A549 (cell line): ENCODE measurements around the gene SLC48A1. TPM values are rescaled to one million over a fixed set of nuclear protein-coding genes. Genes with fewer than 3 reads are reported as not detected.

Experiments
- ATAC-seq, 2 experiments: fragments of 200-7000 bp in 1 of 2; fragments of >200 bp in 1 of 2; cut with Nextera tagmentation in 1 of 2; cut with Tn5 transposase in 1 of 2; 3 replicates each; pipeline versions ENCODE4 v1.8.0 to v1.9.1; 2018 to 2020; ENCODE audit warnings: mild to moderate bottlenecking in 1 of 2, moderate library complexity in 1 of 2
- CTCF ChIA-PET: fragments of 300-600 bp; sonication (Branson Sonifier 250); formaldehyde crosslinking; extraction: SDS; loops from one replicate; lab custom pipeline; 2021; ENCODE audit warnings: antibody characterized with exemption, inconsistent platforms; lab: Yijun Ruan, JAX
- POLR2A ChIA-PET: fragments of 350-600 bp; formaldehyde crosslinking; extraction: SDS; loops from one replicate; lab custom pipeline; 2021; ENCODE audit warnings: antibody characterized with exemption, inconsistent platforms; lab: Yijun Ruan, JAX
- DNase-seq, 2 experiments: peaks; one replicate each; pipeline versions ENCODE4 v3.0.0 to v3.0.0-alpha.2; 2011 to 2016; ENCODE audit warnings: low read depth in 1 of 2, low spot score in 1 of 2
- FAIRE-seq: peaks from 2 replicates; lab custom pipeline; 2011; peaks lifted over from hg19 to GRCh38; lab: Jason Lieb, UNC
- H3K27ac ChIP-seq, 2 experiments: fragments of >200 bp; sonication (Bioruptor Twin); formaldehyde crosslinking; 3 replicates each; pipeline ENCODE4 v1.5.1; 2016 to 2017
- H3K4me1 ChIP-seq: fragments of >200 bp; sonication (Bioruptor Twin); formaldehyde crosslinking; 3 replicates; pipeline ENCODE4 v1.6.1; 2016
- H3K4me2 ChIP-seq: fragments of >200 bp; sonication (Bioruptor Twin); formaldehyde crosslinking; 3 replicates; pipeline ENCODE4 v1.6.1; 2016
- H3K4me3 ChIP-seq: fragments of >200 bp; sonication (Bioruptor Twin); formaldehyde crosslinking; 3 replicates; pipeline ENCODE4 v1.5.1; 2016
- H3K9me3 ChIP-seq: fragments of >200 bp; sonication (Bioruptor Twin); formaldehyde crosslinking; 3 replicates; pipeline ENCODE4 v1.6.1; 2016
- CBX8 ChIP-seq: fragments of 200-600 bp; sonication (generic); IDR thresholded peaks from 2 replicates; pipeline ENCODE4 v1.6.1; 2016
- CTCF ChIP-seq: fragments of >200 bp; sonication (Bioruptor Twin); formaldehyde crosslinking; IDR thresholded peaks from 3 replicates; pipeline ENCODE4 v1.5.1; 2016
- FOSB ChIP-seq: fragments of 250-450 bp; sonication (Bioruptor Pico); IDR thresholded peaks from 2 replicates; pipeline ENCODE4 v1.5.0; 2020; ENCODE audit warnings: mild to moderate bottlenecking, moderate library complexity
- JUN ChIP-seq, 2 experiments: fragments of >200 bp; sonication (Bioruptor Twin); formaldehyde crosslinking; IDR thresholded peaks; 2 replicates in 1 of 2; 3 replicates in 1 of 2; pipeline ENCODE4 v1.6.1; 2016 to 2017
- JUNB ChIP-seq: fragments of >200 bp; sonication (Bioruptor Twin); formaldehyde crosslinking; IDR thresholded peaks from 2 replicates; pipeline ENCODE4 v1.6.1; 2016
- NPAS2 ChIP-seq: fragments of 250-450 bp; sonication (Bioruptor Pico); IDR thresholded peaks from 2 replicates; pipeline ENCODE4 v1.8.0; 2022; ENCODE audit warnings: mild to moderate bottlenecking, moderate library complexity, borderline replicate concordance
- RARB ChIP-seq: fragments of 250-450 bp; sonication (Bioruptor Pico); IDR thresholded peaks from 2 replicates; pipeline ENCODE4 v1.8.0; 2021; ENCODE audit warnings: mild to moderate bottlenecking, moderate library complexity
- RFX5 ChIP-seq: fragments of 450-650 bp; IDR thresholded peaks from 2 replicates; pipeline ENCODE4 v1.7.1; 2014; ENCODE audit warnings: antibody characterized with exemption, mild to moderate bottlenecking, moderate library complexity
- SREBF2 ChIP-seq: fragments of 450-650 bp; IDR thresholded peaks from 2 replicates; pipeline ENCODE4 v1.6.1; 2014; ENCODE audit warnings: mild to moderate bottlenecking, moderate library complexity
- ZSCAN20 ChIP-seq: fragments of 250-450 bp; sonication (Bioruptor Pico); IDR thresholded peaks from 2 replicates; pipeline ENCODE4 v1.8.0; 2022; ENCODE audit warnings: mild to moderate bottlenecking, moderate library complexity
- WGBS: methylation state at CpG from one replicate; pipeline ENCODE4 v1.1.6; 2017; ENCODE audit errors: missing lambda C conversion rate; 5-methylcytosine and 5-hydroxymethylcytosine counted together
- polyA plus RNA-seq, 4 experiments: library from polyadenylated mRNA; depleted of rRNA in 3 of 4; stranded (reverse); fragments of >200 nt; fragmentation: RNase III in 1 of 4; extraction: RNeasy Plus Mini Kit Qiagen cat#74134 plus additional on column Dnase treatment in 1 of 4; gene quantifications; 2 replicates in 3 of 4; 3 replicates in 1 of 4; pipeline ENCODE4 v1.2.3, GENCODE V29; 2011 to 2017
- TF ChIP-seq, protein P1 (sequence below): IDR thresholded peaks from 2 replicates; pipeline ENCODE4 v1.6.1; 2012

SLC48A1 gene
- polyA plus RNA-seq, 2 of the 4 experiments (the other 2 are of a cell fraction), result 25.1 to 32.6 TPM

GRCh38 chr12:47828008-47828975, 55.3 kb downstream of the SLC48A1 start (continued):
- TF ChIP-seq, protein P1, sequence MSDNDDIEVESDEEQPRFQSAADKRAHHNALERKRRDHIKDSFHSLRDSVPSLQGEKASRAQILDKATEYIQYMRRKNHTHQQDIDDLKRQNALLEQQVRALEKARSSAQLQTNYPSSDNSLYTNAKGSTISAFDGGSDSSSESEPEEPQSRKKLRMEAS, result no peak
- TF ChIP-seq RARB (CRISPR knock-in tag), result no peak
- no peak for TF ChIP-seq RFX5
- TF ChIP-seq ZSCAN20 (CRISPR knock-in tag), result no peak
- TF ChIP-seq, all 56 proteins: peak for 0

DNA sequence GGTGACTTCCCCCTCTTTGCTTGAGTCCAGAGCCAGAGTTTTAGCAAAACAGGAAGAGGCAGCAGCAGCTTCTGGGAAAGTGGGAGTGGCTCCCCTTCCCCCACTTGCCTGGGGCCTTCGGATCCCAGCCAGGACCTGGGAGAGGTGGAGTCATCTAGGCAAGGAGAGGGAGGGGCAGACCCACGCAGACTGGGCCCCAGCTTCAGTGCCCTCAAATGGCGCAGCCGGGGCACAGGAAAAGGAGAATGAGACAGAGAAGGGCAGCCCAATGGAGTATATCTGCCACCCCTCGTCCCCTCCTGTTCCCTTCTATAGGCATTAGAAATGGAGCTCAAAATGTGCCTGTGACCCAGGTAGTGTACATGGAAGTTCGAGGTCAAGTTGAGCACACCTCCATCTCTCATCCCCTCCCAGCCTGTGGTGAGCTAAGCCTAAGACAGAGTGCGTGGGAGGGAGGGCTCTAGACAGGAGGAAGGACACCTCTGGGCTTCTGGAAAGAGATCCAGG, 56.0 kb downstream of the SLC48A1 start:
- POLR2A ChIA-PET, result interaction anchor here (0.9 to 3.7 kb wide), 3 partner anchors 9 to 123 kb away, joined by 3 to 28 read pairs (median 4); partner anchors contain the start of genes HDAC7 and RPAP3
- H3K9me3 ChIP-seq, result no peaks in the 10 kb centered on the region
- WGBS, result 49% methylated on average over 7 of the region's 7 CpGs
- CTCF ChIA-PET, result interaction anchor here (0.6 to 31.0 kb wide), 8 partner anchors 9 to 122 kb away, joined by 3 to 1532 read pairs (median 58); partner anchors contain the start of genes HDAC7, RPAP3, SLC48A1 and VDR
- no peak overlapping the region for H3K4me3 ChIP-seq
- no peak for TF ChIP-seq CBX8
- peak in 1 of 2 experiments; percentile 24; a peak in 1 of 5 replicates for TF ChIP-seq JUN (IDR thresholded peaks at IDR 0.05)
- peaks cover 43% of the 10 kb centered on the region for H3K4me1 ChIP-seq
- FAIRE-seq (no peak), DNase-seq (peak; percentile 60 to 72), ATAC-seq (peak; percentile 57 to 64; a peak in 5 of 6 replicates)
- peak overlapping the region; percentile 59 to 86 for H3K27ac ChIP-seq
- peak overlapping the region; percentile 53 for H3K4me2 ChIP-seq

- DNase-seq, result no peak
- WGBS, result 94% methylated on average over 4 of the region's 4 CpGs
These were observed 56.5 kb downstream of the SLC48A1 start for GRCh38 chr12:47829584-47829983.

More at GRCh38 chr12:47829584-47829983, 56.5 kb downstream of the SLC48A1 start:
- ChIA-PET POLR2A (interaction anchor here (0.9 to 3.7 kb wide), 3 partner anchors 10 to 123 kb away, joined by 3 to 28 read pairs (median 4); partner anchors contain the start of genes HDAC7 and RPAP3), CTCF (interaction anchor here (1.9 to 31.0 kb wide), 5 partner anchors 9 to 122 kb away, joined by 6 to 1532 read pairs (median 147); partner anchors contain the start of genes HDAC7, RPAP3 and SLC48A1)
- Histone ChIP-seq H3K4me2 (peak overlapping the region; percentile 53), H3K4me3 (no peak overlapping the region), H3K27ac (peak overlapping the region; percentile 59 to 86), H3K9me3 (no peaks in the 10 kb centered on the region), H3K4me1 (peaks cover 38% of the 10 kb centered on the region)
- no peak for FAIRE-seq
- no peak for ATAC-seq
- no peak for TF ChIP-seq SREBF2
- TF ChIP-seq FOSB (CRISPR knock-in tag), result no peak
- no peak for TF ChIP-seq CTCF
- no peak for TF ChIP-seq JUNB
- TF ChIP-seq JUN (IDR thresholded peaks at IDR 0.05), result no peak
- TF ChIP-seq NPAS2 (CRISPR knock-in tag), result no peak

Other genes with a start within 250 kb of the SLC48A1 start
- 51.9 and 74.6 TPM in 2 replicates for gene RPAP3, start 67.2 kb upstream of the SLC48A1 start, polyA plus RNA-seq (2011; rRNA removed)
- 49.1 to 51.6 TPM (median 49.5 TPM) in 3 replicates for gene RPAP3, start 67.2 kb upstream of the SLC48A1 start, polyA plus RNA-seq (2017; fragmentation: RNase III; extraction: RNeasy Plus Mini Kit Qiagen cat#74134 plus additional on column Dnase treatment)
- gene ENDOU, start 47.7 kb upstream of the SLC48A1 start, polyA plus RNA-seq (2011; rRNA removed), result not detected in 2 replicates
- gene ENDOU, start 47.7 kb upstream of the SLC48A1 start, polyA plus RNA-seq (2017; fragmentation: RNase III; extraction: RNeasy Plus Mini Kit Qiagen cat#74134 plus additional on column Dnase treatment), result not detected in 3 replicates
- gene RAPGEF3, start 14.4 kb upstream of the SLC48A1 start, polyA plus RNA-seq (2011; rRNA removed), result 0.70 and 0.75 TPM in 2 replicates
- 0.69 to 0.89 TPM (median 0.88 TPM) in 3 replicates for gene RAPGEF3, start 14.4 kb upstream of the SLC48A1 start, polyA plus RNA-seq (2017; fragmentation: RNase III; extraction: RNeasy Plus Mini Kit Qiagen cat#74134 plus additional on column Dnase treatment)
- gene HDAC7, start 46.7 kb downstream of the SLC48A1 start, polyA plus RNA-seq (2011; rRNA removed), result 17.2 and 20.8 TPM in 2 replicates
- gene HDAC7, start 46.7 kb downstream of the SLC48A1 start, polyA plus RNA-seq (2017; fragmentation: RNase III; extraction: RNeasy Plus Mini Kit Qiagen cat#74134 plus additional on column Dnase treatment), result 34.1 to 38.9 TPM (median 36.0 TPM) in 3 replicates
- gene VDR, start 131.8 kb downstream of the SLC48A1 start, polyA plus RNA-seq (2011; rRNA removed), result 2.1 and 2.2 TPM in 2 replicates
- gene VDR, start 131.8 kb downstream of the SLC48A1 start, polyA plus RNA-seq (2017; fragmentation: RNase III; extraction: RNeasy Plus Mini Kit Qiagen cat#74134 plus additional on column Dnase treatment), result 1.9 to 2.0 TPM (median 1.9 TPM) in 3 replicates
- 236 and 331 TPM in 2 replicates for gene TMEM106C, start 190.4 kb downstream of the SLC48A1 start, polyA plus RNA-seq (2011; rRNA removed)
- 166 to 178 TPM (median 178 TPM) in 3 replicates for gene TMEM106C, start 190.4 kb downstream of the SLC48A1 start, polyA plus RNA-seq (2017; fragmentation: RNase III; extraction: RNeasy Plus Mini Kit Qiagen cat#74134 plus additional on column Dnase treatment)
- 0.01 TPM in 1 of 2 replicates, not detected in the other for gene COL2A1, start 231.2 kb downstream of the SLC48A1 start, polyA plus RNA-seq (2011; rRNA removed)
- gene COL2A1, start 231.2 kb downstream of the SLC48A1 start, polyA plus RNA-seq (2017; fragmentation: RNase III; extraction: RNeasy Plus Mini Kit Qiagen cat#74134 plus additional on column Dnase treatment), result not detected in 3 replicates